Panc1 (cell line): ENCODE measurements around the gene HOXC4. TPM values are rescaled to one million over a fixed set of nuclear protein-coding genes. Genes with fewer than 3 reads are reported as not detected.
"Not testable (repeated sequence)": the region's sequence is repeated elsewhere in the genome, so short reads cannot be mapped to it uniquely, and the experiment has no call there.

Experiments used
- ATAC-seq: fragments of 200-7000 bp; cut with Tn5 transposase; 2 replicates; pipeline ENCODE4 v1.9.1; 2020; ENCODE audit warnings: mild to moderate bottlenecking, moderate library complexity
- BruUV-seq: library from RNA; stranded (reverse); fragments of 400-500 nt; replicated peaks from 2 replicates; lab custom pipeline; 2021; lab: Mats Ljungman, UMichigan
- CTCF ChIA-PET: fragments of 300-600 bp; sonication (Branson Sonifier 250); formaldehyde crosslinking; loops from one replicate; lab custom pipeline; 2022; ENCODE audit warnings: antibody characterized with exemption; lab: Charles Lee
- POLR2A ChIA-PET: fragments of 300-600 bp; sonication (Branson Sonifier 250); formaldehyde crosslinking; loops from one replicate; lab custom pipeline; 2022; ENCODE audit warnings: antibody characterized with exemption; lab: Charles Lee
- DNase-seq: peaks from one replicate; pipeline ENCODE4 v3.0.0-alpha.2; 2010; ENCODE audit warnings: low read depth, low spot score
- H3K27ac ChIP-seq: 2 replicates; pipeline ENCODE4 v1.5.1; 2011; ENCODE audit warnings: mild to moderate bottlenecking, low read length, inconsistent platforms
- H3K27me3 ChIP-seq: fragments of 200-500 bp; sonication (Bioruptor generic); 2 replicates; pipeline ENCODE4 v1.6.0; 2014; ENCODE audit warnings: low read length, inconsistent platforms; ENCODE audit not compliant: control insufficient read depth, insufficient read depth
- H3K36me3 ChIP-seq: fragments of 200-500 bp; sonication (Bioruptor generic); 2 replicates; pipeline ENCODE4 v1.5.1; 2014; ENCODE audit warnings: inconsistent platforms, mild to moderate bottlenecking, low read length, moderate library complexity; ENCODE audit not compliant: control insufficient read depth, insufficient read depth
- H3K4me1 ChIP-seq: 2 replicates; pipeline ENCODE4 v1.5.1; 2011; ENCODE audit warnings: inconsistent platforms, mild to moderate bottlenecking, low read length, moderate library complexity; ENCODE audit not compliant: control insufficient read depth, insufficient read depth
- H3K4me3 ChIP-seq, 2 experiments: 2 replicates each; pipeline ENCODE4 v1.5.1; 2011 to 2012; ENCODE audit warnings: low read depth in 2 of 2, low read length in 2 of 2, mild to moderate bottlenecking in 2 of 2, inconsistent platforms in 1 of 2, moderate library complexity in 1 of 2
- H3K9me3 ChIP-seq: fragments of 200-500 bp; sonication (Bioruptor generic); 2 replicates; pipeline ENCODE4 v1.5.1; 2014; ENCODE audit warnings: low read depth, mild to moderate bottlenecking, inconsistent platforms, low read length, moderate library complexity; ENCODE audit not compliant: control insufficient read depth, insufficient read depth
- POLR2AphosphoS5 ChIP-seq: IDR thresholded peaks from 2 replicates; pipeline ENCODE4 v1.6.1; 2012; ENCODE audit warnings: mild to moderate bottlenecking, low read depth, low read length, moderate library complexity
- SIN3A ChIP-seq: IDR thresholded peaks from 2 replicates; pipeline ENCODE4 v1.6.1; 2012; ENCODE audit warnings: low read depth, mild to moderate bottlenecking, low read length, moderate library complexity, borderline replicate concordance; ENCODE audit not compliant: insufficient read depth
- TCF7L2 ChIP-seq: IDR thresholded peaks from 2 replicates; pipeline ENCODE4 v1.6.1; 2011; ENCODE audit warnings: mild to moderate bottlenecking, low read depth, low read length, inconsistent platforms
- in situ Hi-C: cut with HindIII; loops from 2 replicates; pipeline ENCODE4 v1.10.0; 2016; ENCODE audit warnings: low sequenced_read_pairs, low pct_unique_long_range_greater_than_20kb
- intact Hi-C: fragments of 100-400 bp; cut with micrococcal nuclease; formaldehyde crosslinking; loops from one replicate; pipeline ENCODE4 v1.10.0; 2022; ENCODE audit not compliant: unreplicated experiment
- total RNA-seq: library from RNA; stranded (reverse); gene quantifications from one replicate; pipeline ENCODE4 v1.2.1, GENCODE V29; 2021; ENCODE audit not compliant: unreplicated experiment
- TF ChIP-seq, protein P1 (sequence below), 2 experiments: IDR thresholded peaks; 2 replicates each; pipeline ENCODE4 v1.6.1; 2011 to 2012; ENCODE audit warnings: low read depth in 2 of 2, control low read depth in 1 of 2, low read length in 1 of 2, mild to moderate bottlenecking in 1 of 2, moderate library complexity in 1 of 2; ENCODE audit not compliant: insufficient read depth in 1 of 2
- TF ChIP-seq, protein P2 (sequence below): fragments of 450-650 bp; IDR thresholded peaks from 2 replicates; pipeline ENCODE4 v1.5.1; 2017; ENCODE audit warnings: mild to moderate bottlenecking

HOXC4 gene
- total RNA-seq, 1 experiment from 2014 or later, result 22.7 TPM

DNA sequence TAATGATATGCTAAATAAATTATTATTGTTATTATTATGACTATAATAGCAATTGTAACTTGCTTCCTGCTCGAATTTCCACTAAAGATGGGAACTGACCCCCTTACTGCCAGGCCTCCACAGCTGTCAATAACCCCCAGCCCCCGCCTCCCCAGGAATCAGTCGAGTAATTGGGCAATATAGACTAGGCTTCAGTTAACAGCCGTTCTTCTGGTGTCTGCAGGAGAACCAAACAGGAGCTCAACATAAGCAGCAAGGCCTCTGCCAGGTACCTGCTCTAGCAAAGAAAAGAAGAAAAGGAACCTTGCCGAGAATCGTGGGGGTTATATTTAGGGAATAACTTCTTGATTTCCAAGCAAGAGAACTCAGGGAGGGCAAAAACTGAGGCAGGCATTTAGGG lies 21.8 kb downstream of the HOXC4 start:
- in situ Hi-C loops (no loop called here), intact Hi-C loops (no loop called here)
- CTCF ChIA-PET, result no interaction called here
- H3K4me3 ChIP-seq, result no peak overlapping the region
- no peaks in the 10 kb centered on the region for H3K9me3 ChIP-seq
- POLR2A ChIA-PET, result no interaction called here
- no peaks in the 10 kb centered on the region for H3K36me3 ChIP-seq
- no TSS peak for BruUV-seq
- TF ChIP-seq POLR2AphosphoS5, result no peak
- no peaks in the 10 kb centered on the region for H3K27me3 ChIP-seq
- no peak overlapping the region for H3K27ac ChIP-seq
- ATAC-seq (no peak), DNase-seq (no peak)
- no peaks in the 10 kb centered on the region; the same call in 1 of the 2 replicates for H3K4me1 ChIP-seq

DNA sequence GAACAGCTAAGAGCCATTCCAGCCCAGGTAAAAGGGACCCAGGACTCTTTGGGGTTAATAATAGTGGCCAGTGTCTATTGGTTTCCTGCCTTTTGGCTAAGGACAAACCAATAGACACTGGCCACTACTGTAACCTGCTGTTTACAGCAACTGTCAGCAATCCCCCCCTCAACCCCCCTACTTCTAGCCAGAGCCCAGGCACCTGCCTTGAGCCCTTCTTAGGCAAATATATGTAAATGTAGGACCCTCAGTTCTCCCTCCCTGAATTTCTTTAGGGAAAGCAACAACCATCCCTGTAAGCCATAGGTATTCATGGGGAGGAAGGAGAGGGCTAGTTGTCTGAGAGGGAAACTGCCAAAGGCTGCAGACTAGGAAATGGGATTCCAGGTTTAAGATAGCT lies 22.3 kb downstream of the HOXC4 start:
- CTCF ChIA-PET, result no interaction called here

DNA sequence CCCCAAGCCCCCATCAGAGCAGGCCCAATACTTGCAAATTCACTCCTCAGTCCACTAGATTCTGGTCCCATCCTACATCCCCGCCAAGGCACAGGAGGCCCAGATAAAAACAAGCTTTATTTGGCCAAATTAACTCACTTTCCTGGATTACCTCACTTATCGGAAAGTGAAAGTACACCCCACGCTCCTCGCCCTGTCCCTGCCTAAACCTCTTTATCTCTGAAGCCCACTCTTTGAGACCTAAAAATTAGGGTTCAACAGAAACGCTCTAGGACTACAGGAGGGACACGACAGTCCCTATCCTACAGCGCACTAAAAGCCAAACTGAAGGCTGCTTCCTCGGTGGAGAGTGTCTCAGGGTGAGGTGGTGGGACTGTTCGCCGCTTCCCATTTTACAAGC lies 24.2 kb downstream of the HOXC4 start:
- H3K27me3 ChIP-seq, ATAC-seq, intact Hi-C loops, H3K4me3 ChIP-seq, in situ Hi-C loops, H3K4me1 ChIP-seq, BruUV-seq, DNase-seq, H3K27ac ChIP-seq, H3K9me3 ChIP-seq, H3K36me3 ChIP-seq, CTCF ChIA-PET: not testable (repeated sequence)
- POLR2A ChIA-PET, result interaction anchor here (0.5 kb wide), 1 partner anchor 114 kb away, joined by 4 read pairs; no protein-coding TSS in a partner anchor

More for the DNA sequence above, 22.3 kb downstream of the HOXC4 start:
- Histone ChIP-seq H3K36me3 (no peaks in the 10 kb centered on the region), H3K9me3 (no peaks in the 10 kb centered on the region), H3K27ac (no peak overlapping the region), H3K4me1 (no peaks in the 10 kb centered on the region; the same call in 1 of the 2 replicates), H3K4me3 (no peak overlapping the region), H3K27me3 (no peaks in the 10 kb centered on the region)
- no TSS peak for BruUV-seq
- TF ChIP-seq TCF7L2 (no peak), SIN3A (no peak), POLR2AphosphoS5 (no peak)
- TF ChIP-seq, protein P1, sequence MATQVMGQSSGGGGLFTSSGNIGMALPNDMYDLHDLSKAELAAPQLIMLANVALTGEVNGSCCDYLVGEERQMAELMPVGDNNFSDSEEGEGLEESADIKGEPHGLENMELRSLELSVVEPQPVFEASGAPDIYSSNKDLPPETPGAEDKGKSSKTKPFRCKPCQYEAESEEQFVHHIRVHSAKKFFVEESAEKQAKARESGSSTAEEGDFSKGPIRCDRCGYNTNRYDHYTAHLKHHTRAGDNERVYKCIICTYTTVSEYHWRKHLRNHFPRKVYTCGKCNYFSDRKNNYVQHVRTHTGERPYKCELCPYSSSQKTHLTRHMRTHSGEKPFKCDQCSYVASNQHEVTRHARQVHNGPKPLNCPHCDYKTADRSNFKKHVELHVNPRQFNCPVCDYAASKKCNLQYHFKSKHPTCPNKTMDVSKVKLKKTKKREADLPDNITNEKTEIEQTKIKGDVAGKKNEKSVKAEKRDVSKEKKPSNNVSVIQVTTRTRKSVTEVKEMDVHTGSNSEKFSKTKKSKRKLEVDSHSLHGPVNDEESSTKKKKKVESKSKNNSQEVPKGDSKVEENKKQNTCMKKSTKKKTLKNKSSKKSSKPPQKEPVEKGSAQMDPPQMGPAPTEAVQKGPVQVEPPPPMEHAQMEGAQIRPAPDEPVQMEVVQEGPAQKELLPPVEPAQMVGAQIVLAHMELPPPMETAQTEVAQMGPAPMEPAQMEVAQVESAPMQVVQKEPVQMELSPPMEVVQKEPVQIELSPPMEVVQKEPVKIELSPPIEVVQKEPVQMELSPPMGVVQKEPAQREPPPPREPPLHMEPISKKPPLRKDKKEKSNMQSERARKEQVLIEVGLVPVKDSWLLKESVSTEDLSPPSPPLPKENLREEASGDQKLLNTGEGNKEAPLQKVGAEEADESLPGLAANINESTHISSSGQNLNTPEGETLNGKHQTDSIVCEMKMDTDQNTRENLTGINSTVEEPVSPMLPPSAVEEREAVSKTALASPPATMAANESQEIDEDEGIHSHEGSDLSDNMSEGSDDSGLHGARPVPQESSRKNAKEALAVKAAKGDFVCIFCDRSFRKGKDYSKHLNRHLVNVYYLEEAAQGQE (IDR thresholded peaks at IDR 0.05; ENCODE audit: insufficient read depth in 1 of 2, low read depth in 2 of 2, low read length in 1 of 2), result no peak
- TF ChIP-seq, protein P2, sequence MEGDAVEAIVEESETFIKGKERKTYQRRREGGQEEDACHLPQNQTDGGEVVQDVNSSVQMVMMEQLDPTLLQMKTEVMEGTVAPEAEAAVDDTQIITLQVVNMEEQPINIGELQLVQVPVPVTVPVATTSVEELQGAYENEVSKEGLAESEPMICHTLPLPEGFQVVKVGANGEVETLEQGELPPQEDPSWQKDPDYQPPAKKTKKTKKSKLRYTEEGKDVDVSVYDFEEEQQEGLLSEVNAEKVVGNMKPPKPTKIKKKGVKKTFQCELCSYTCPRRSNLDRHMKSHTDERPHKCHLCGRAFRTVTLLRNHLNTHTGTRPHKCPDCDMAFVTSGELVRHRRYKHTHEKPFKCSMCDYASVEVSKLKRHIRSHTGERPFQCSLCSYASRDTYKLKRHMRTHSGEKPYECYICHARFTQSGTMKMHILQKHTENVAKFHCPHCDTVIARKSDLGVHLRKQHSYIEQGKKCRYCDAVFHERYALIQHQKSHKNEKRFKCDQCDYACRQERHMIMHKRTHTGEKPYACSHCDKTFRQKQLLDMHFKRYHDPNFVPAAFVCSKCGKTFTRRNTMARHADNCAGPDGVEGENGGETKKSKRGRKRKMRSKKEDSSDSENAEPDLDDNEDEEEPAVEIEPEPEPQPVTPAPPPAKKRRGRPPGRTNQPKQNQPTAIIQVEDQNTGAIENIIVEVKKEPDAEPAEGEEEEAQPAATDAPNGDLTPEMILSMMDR, result no peak
- in situ Hi-C loops, result no loop called here
- POLR2A ChIA-PET, result interaction anchor here (1.0 kb wide), 1 partner anchor 23 kb away, joined by 5 read pairs; no protein-coding TSS in a partner anchor
- no peak for ATAC-seq
- no peak for DNase-seq
- intact Hi-C loops, result no loop called here

DNA sequence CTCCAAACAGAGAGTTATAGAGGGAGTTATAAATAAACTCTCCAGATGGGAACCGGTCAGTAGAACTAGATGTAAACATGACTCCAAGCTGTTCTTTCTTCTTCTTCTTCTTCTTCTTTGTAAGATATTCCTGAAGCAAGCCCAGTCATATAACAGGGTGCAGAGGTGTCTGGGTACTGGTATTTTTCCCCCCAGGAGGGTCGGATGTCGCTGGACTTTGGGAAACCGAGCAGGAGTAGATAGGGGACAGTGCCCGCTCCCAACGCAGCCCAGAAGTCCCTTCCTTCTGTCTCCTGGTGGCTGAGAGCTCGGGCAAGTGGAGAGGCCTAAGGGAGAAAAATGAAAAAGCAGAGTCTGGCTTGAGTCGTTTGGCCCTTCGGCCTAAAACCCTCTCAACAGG lies 25.5 kb downstream of the HOXC4 start:
- H3K27me3 ChIP-seq, DNase-seq, intact Hi-C loops, H3K4me1 ChIP-seq, in situ Hi-C loops, H3K9me3 ChIP-seq, ATAC-seq, H3K27ac ChIP-seq, POLR2A ChIA-PET, H3K36me3 ChIP-seq, H3K4me3 ChIP-seq, CTCF ChIA-PET, BruUV-seq: not testable (repeated sequence)

DNA sequence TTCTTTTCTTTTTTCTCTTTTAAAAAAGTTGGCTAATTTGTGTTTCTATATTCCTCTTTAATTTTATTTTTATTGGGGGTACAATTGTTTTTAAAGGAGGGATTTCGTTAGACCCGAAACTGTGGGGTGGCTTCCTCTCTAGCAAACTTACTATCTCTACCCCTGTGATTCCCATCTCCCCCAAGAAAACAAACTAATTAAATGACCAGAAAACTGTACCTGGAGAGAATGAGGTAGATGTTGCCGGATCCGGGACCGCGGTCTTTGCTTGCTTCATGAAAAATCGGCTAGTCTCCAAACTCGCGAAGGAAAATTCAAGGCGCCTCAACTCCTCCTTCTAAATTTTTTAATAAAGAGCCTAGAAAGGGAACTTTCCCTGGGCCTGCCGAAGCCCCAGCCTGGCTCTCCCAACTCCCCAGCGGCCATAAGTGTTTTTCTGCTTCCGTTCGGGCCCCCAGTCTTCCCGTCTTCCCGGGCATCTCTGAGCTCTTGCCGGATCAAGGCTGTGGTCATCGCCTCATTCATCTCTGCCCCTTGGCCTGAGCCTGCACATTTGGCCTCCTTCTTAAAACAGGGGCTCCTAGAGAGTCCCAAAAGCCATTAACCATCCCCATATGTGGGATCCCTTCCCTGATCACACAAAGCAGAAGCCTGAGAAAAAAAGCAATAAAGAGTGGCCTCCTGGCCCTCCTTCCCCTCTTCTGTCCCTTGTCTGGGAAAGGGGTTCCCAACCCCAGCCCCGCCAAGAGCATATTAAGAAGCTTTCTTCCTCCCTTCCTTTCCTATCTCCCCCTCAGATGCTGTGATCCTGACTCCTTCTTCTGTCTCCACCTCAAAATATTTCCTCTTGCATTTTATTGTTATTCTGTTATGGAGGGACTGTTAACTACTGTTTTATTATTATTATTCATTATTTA lies 26.6 kb downstream of the HOXC4 start:
- CTCF ChIA-PET, H3K27ac ChIP-seq, in situ Hi-C loops, H3K9me3 ChIP-seq, BruUV-seq, H3K4me1 ChIP-seq, H3K4me3 ChIP-seq, DNase-seq, intact Hi-C loops, H3K27me3 ChIP-seq, POLR2A ChIA-PET, H3K36me3 ChIP-seq, ATAC-seq: not testable (repeated sequence)
